HG02678 (cell line): ENCODE results near the gene WDR88.

Experiments used
- ATAC-seq: cut with Tn5 transposase; IDR thresholded peaks from one replicate; pipeline ENCODE4 v1.9.1; 2021; ENCODE audit warnings: mild to moderate bottlenecking, moderate library complexity; ENCODE audit not compliant: unreplicated experiment

WDR88 gene

GRCh38 chr19:33196446-33197193, 64.7 kb downstream of the WDR88 start:
- no peak for ATAC-seq

GRCh38 chr19:33197591-33198000, 65.7 kb downstream of the WDR88 start:
- no peak for ATAC-seq

- no peak for ATAC-seq
Measured at GRCh38 chr19:33198169-33198568, 66.3 kb downstream of the WDR88 start.

- ATAC-seq: no peak
Measured at GRCh38 chr19:33199441-33200265, 67.7 kb downstream of the WDR88 start.

- no peak for ATAC-seq
Measured at GRCh38 chr19:33201473-33201872, 69.6 kb downstream of the WDR88 start.

GRCh38 chr19:33201886-33202545, 70.1 kb downstream of the WDR88 start:
- no peak for ATAC-seq

- ATAC-seq: no peak
Measured at GRCh38 chr19:33202546-33203507, 70.9 kb downstream of the WDR88 start.

- ATAC-seq: no peak
Measured at GRCh38 chr19:33203529-33203928, 71.6 kb downstream of the WDR88 start.

- no peak for ATAC-seq
Measured at GRCh38 chr19:33204136-33204973, 72.4 kb downstream of the WDR88 start.

- no peak for ATAC-seq
Measured at GRCh38 chr19:33205110-33205509, 73.2 kb downstream of the WDR88 start.

GRCh38 chr19:33205531-33206260, 73.8 kb downstream of the WDR88 start:
- ATAC-seq: no peak

- no peak for ATAC-seq
Measured at GRCh38 chr19:33206261-33207039, 74.5 kb downstream of the WDR88 start.

GRCh38 chr19:33207040-33207620, 75.2 kb downstream of the WDR88 start:
- no peak for ATAC-seq

- no peak for ATAC-seq
Measured at GRCh38 chr19:33207903-33208302, 76.0 kb downstream of the WDR88 start.

- ATAC-seq: no peak
Measured at GRCh38 chr19:33208371-33208895, 76.5 kb downstream of the WDR88 start.

GRCh38 chr19:33208904-33209849, 77.3 kb downstream of the WDR88 start:
- no peak for ATAC-seq
